GM18873 (cell line): ENCODE results near the gene CDH2.

Experiments used
- ATAC-seq: cut with Tn5 transposase; IDR thresholded peaks from one replicate; pipeline ENCODE4 v1.9.1; 2021; ENCODE audit warnings: mild to moderate bottlenecking, moderate library complexity, moderate number of reproducible peaks; ENCODE audit not compliant: unreplicated experiment, low FRiP score

Gene CDH2

GRCh38 chr18:28005164-28005563 is 171.8 kb downstream of the CDH2 start:
- ATAC-seq = no peak

GRCh38 chr18:28004606-28005005 is 172.3 kb downstream of the CDH2 start:
- no peak for ATAC-seq

GRCh38 chr18:28003451-28003850 is 173.5 kb downstream of the CDH2 start:
- no peak for ATAC-seq

- ATAC-seq = no peak
These were observed 174.1 kb downstream of the CDH2 start for GRCh38 chr18:28002841-28003240.

- no peak for ATAC-seq
These were observed 180.1 kb downstream of the CDH2 start for GRCh38 chr18:27996801-27997272.

GRCh38 chr18:27995770-27996502 is 181.0 kb downstream of the CDH2 start:
- no peak for ATAC-seq

- ATAC-seq = no peak
These were observed 182.4 kb downstream of the CDH2 start for GRCh38 chr18:27994571-27994970.

- ATAC-seq = no peak
These were observed 185.5 kb downstream of the CDH2 start for GRCh38 chr18:27991391-27991790.

- no peak for ATAC-seq
These were observed 191.1 kb downstream of the CDH2 start for GRCh38 chr18:27985832-27986231.

GRCh38 chr18:27983780-27984179 is 193.2 kb downstream of the CDH2 start:
- no peak for ATAC-seq

- no peak for ATAC-seq
These were observed 200.0 kb downstream of the CDH2 start for GRCh38 chr18:27976806-27977408.

GRCh38 chr18:27970321-27970720 is 206.6 kb downstream of the CDH2 start:
- no peak for ATAC-seq

- no peak for ATAC-seq
These were observed 207.7 kb downstream of the CDH2 start for GRCh38 chr18:27969206-27969605.

- ATAC-seq = no peak
These were observed 208.8 kb downstream of the CDH2 start for GRCh38 chr18:27967913-27968824.

GRCh38 chr18:27966881-27967280 is 210.0 kb downstream of the CDH2 start:
- ATAC-seq = no peak

- ATAC-seq = no peak
These were observed 212.1 kb downstream of the CDH2 start for GRCh38 chr18:27964811-27965210.

- ATAC-seq = no peak
These were observed 217.8 kb downstream of the CDH2 start for GRCh38 chr18:27959101-27959500.

GRCh38 chr18:27956001-27956640 is 220.8 kb downstream of the CDH2 start:
- ATAC-seq = no peak

GRCh38 chr18:27954226-27954625 is 222.7 kb downstream of the CDH2 start:
- ATAC-seq = no peak

GRCh38 chr18:27952741-27953140 is 224.2 kb downstream of the CDH2 start:
- no peak for ATAC-seq
